HEK293 (cell line): Measurements from ENCODE around the gene ISOC2.

ENCODE experiments used
- GFI1B ChIP-seq: fragments of 450-650 bp; formaldehyde crosslinking; IDR thresholded peaks from 2 replicates; pipeline ENCODE4 v1.5.1; 2016; ENCODE audit warnings: missing biosample characterization, missing genetic modification characterization
- GLIS2 ChIP-seq: fragments of 450-650 bp; formaldehyde crosslinking; IDR thresholded peaks from 2 replicates; pipeline ENCODE4 v1.5.1; 2016; ENCODE audit warnings: missing biosample characterization, missing genetic modification characterization
- KLF10 ChIP-seq: fragments of 450-650 bp; IDR thresholded peaks from 2 replicates; pipeline ENCODE4 v1.5.1; 2018; ENCODE audit warnings: missing biosample characterization, mild to moderate bottlenecking, missing genetic modification characterization
- KLF16 ChIP-seq: fragments of 450-650 bp; formaldehyde crosslinking; IDR thresholded peaks from 2 replicates; pipeline ENCODE4 v1.5.1; 2017; ENCODE audit warnings: missing biosample characterization, missing genetic modification characterization
- KLF7 ChIP-seq: fragments of 450-650 bp; formaldehyde crosslinking; IDR thresholded peaks from 2 replicates; pipeline ENCODE4 v1.5.1; 2016; ENCODE audit warnings: missing biosample characterization, missing genetic modification characterization, borderline replicate concordance
- REPIN1 ChIP-seq: fragments of 450-650 bp; formaldehyde crosslinking; IDR thresholded peaks from 2 replicates; pipeline ENCODE4 v1.5.1; 2017; ENCODE audit warnings: missing biosample characterization, missing genetic modification characterization, low read depth
- REST ChIP-seq: fragments of 450-650 bp; formaldehyde crosslinking; IDR thresholded peaks from 2 replicates; pipeline ENCODE4 v1.5.1; 2016; ENCODE audit warnings: missing biosample characterization, missing genetic modification characterization
- SCRT2 ChIP-seq: fragments of 450-650 bp; formaldehyde crosslinking; IDR thresholded peaks from 2 replicates; pipeline ENCODE4 v1.5.1; 2016; ENCODE audit warnings: missing biosample characterization, missing genetic modification characterization
- ZBTB20 ChIP-seq: fragments of 450-650 bp; formaldehyde crosslinking; IDR thresholded peaks from 2 replicates; pipeline ENCODE4 v1.5.1; 2016; ENCODE audit warnings: missing biosample characterization, missing genetic modification characterization
- ZBTB21 ChIP-seq: fragments of 450-650 bp; formaldehyde crosslinking; IDR thresholded peaks from 2 replicates; pipeline ENCODE4 v1.5.1; 2017; ENCODE audit warnings: missing biosample characterization, missing genetic modification characterization
- ZNF114 ChIP-seq: fragments of 450-650 bp; formaldehyde crosslinking; IDR thresholded peaks from 2 replicates; pipeline ENCODE4 v1.5.0; 2017; ENCODE audit warnings: missing biosample characterization, missing genetic modification characterization
- ZNF133 ChIP-seq: fragments of 450-650 bp; formaldehyde crosslinking; IDR thresholded peaks from 2 replicates; pipeline ENCODE4 v1.5.1; 2016; ENCODE audit warnings: missing biosample characterization, missing genetic modification characterization
- ZNF157 ChIP-seq: fragments of 450-650 bp; formaldehyde crosslinking; IDR thresholded peaks from 2 replicates; pipeline ENCODE4 v1.5.1; 2016; ENCODE audit warnings: missing biosample characterization, missing genetic modification characterization
- ZNF23 ChIP-seq: fragments of 450-650 bp; formaldehyde crosslinking; IDR thresholded peaks from 2 replicates; pipeline ENCODE4 v1.5.1; 2016; ENCODE audit warnings: missing biosample characterization, missing genetic modification characterization, borderline replicate concordance
- ZNF24 ChIP-seq: fragments of 450-650 bp; formaldehyde crosslinking; IDR thresholded peaks from 2 replicates; pipeline ENCODE4 v1.5.1; 2016; ENCODE audit warnings: missing biosample characterization, missing genetic modification characterization
- ZNF248 ChIP-seq: fragments of 450-650 bp; formaldehyde crosslinking; IDR thresholded peaks from 2 replicates; pipeline ENCODE4 v1.5.1; 2017; ENCODE audit warnings: missing biosample characterization, missing genetic modification characterization
- ZNF354C ChIP-seq: fragments of 450-650 bp; formaldehyde crosslinking; IDR thresholded peaks from 2 replicates; pipeline ENCODE4 v1.5.1; 2016; ENCODE audit warnings: missing biosample characterization, missing genetic modification characterization, low read depth, borderline replicate concordance
- ZNF394 ChIP-seq: fragments of 450-650 bp; formaldehyde crosslinking; IDR thresholded peaks from 2 replicates; pipeline ENCODE4 v1.5.1; 2016; ENCODE audit warnings: missing biosample characterization, missing genetic modification characterization, mild to moderate bottlenecking, moderate library complexity, borderline replicate concordance
- ZNF426 ChIP-seq: fragments of 450-650 bp; formaldehyde crosslinking; IDR thresholded peaks from 2 replicates; pipeline ENCODE4 v1.5.1; 2017; ENCODE audit warnings: missing biosample characterization, missing genetic modification characterization, mild to moderate bottlenecking, inconsistent platforms, moderate library complexity
- ZNF433 ChIP-seq: fragments of 450-650 bp; formaldehyde crosslinking; IDR thresholded peaks from 2 replicates; pipeline ENCODE4 v1.5.1; 2016; ENCODE audit warnings: missing biosample characterization, missing genetic modification characterization, low read depth
- ZNF514 ChIP-seq: fragments of 450-650 bp; formaldehyde crosslinking; IDR thresholded peaks from 2 replicates; pipeline ENCODE4 v1.5.1; 2016; ENCODE audit warnings: missing biosample characterization, missing genetic modification characterization
- ZNF629 ChIP-seq: fragments of 450-650 bp; formaldehyde crosslinking; IDR thresholded peaks from 2 replicates; pipeline ENCODE4 v1.5.1; 2017; ENCODE audit warnings: missing biosample characterization, missing genetic modification characterization
- ZNF658 ChIP-seq: fragments of 450-650 bp; formaldehyde crosslinking; IDR thresholded peaks from 2 replicates; pipeline ENCODE4; 2016; ENCODE audit warnings: missing biosample characterization, missing genetic modification characterization
- ZNF660 ChIP-seq: fragments of 450-650 bp; IDR thresholded peaks from 2 replicates; pipeline ENCODE4 v1.5.1; 2018; ENCODE audit warnings: missing biosample characterization, mild to moderate bottlenecking, missing genetic modification characterization
- ZNF670 ChIP-seq: fragments of 450-650 bp; formaldehyde crosslinking; IDR thresholded peaks from 2 replicates; pipeline ENCODE4 v1.5.1; 2016; ENCODE audit warnings: missing biosample characterization, missing genetic modification characterization, low read depth
- ZNF837 ChIP-seq: fragments of 450-650 bp; formaldehyde crosslinking; IDR thresholded peaks from 2 replicates; pipeline ENCODE4 v1.5.1; 2016; ENCODE audit warnings: missing biosample characterization, missing genetic modification characterization
- ZSCAN16 ChIP-seq: fragments of 450-650 bp; formaldehyde crosslinking; IDR thresholded peaks from 2 replicates; pipeline ENCODE4 v1.5.1; 2016; ENCODE audit warnings: missing biosample characterization, missing genetic modification characterization
- ZXDB ChIP-seq: fragments of 450-650 bp; formaldehyde crosslinking; IDR thresholded peaks from 2 replicates; pipeline ENCODE4 v1.5.1; 2016; ENCODE audit warnings: missing biosample characterization, missing genetic modification characterization
- TF ChIP-seq, protein P1 (sequence below): fragments of 450-650 bp; IDR thresholded peaks from 2 replicates; pipeline ENCODE4 v1.5.1; 2018; ENCODE audit warnings: missing biosample characterization, mild to moderate bottlenecking, missing genetic modification characterization
- TF ChIP-seq, protein P2 (sequence below): fragments of 450-650 bp; formaldehyde crosslinking; IDR thresholded peaks from 2 replicates; pipeline ENCODE4 v1.5.1; 2017; ENCODE audit warnings: missing biosample characterization, missing genetic modification characterization
- TF ChIP-seq, protein P3 (sequence below): fragments of 450-650 bp; formaldehyde crosslinking; IDR thresholded peaks from 2 replicates; pipeline ENCODE4 v1.5.1; 2016; ENCODE audit warnings: missing biosample characterization, missing genetic modification characterization

Gene ISOC2

DNA sequence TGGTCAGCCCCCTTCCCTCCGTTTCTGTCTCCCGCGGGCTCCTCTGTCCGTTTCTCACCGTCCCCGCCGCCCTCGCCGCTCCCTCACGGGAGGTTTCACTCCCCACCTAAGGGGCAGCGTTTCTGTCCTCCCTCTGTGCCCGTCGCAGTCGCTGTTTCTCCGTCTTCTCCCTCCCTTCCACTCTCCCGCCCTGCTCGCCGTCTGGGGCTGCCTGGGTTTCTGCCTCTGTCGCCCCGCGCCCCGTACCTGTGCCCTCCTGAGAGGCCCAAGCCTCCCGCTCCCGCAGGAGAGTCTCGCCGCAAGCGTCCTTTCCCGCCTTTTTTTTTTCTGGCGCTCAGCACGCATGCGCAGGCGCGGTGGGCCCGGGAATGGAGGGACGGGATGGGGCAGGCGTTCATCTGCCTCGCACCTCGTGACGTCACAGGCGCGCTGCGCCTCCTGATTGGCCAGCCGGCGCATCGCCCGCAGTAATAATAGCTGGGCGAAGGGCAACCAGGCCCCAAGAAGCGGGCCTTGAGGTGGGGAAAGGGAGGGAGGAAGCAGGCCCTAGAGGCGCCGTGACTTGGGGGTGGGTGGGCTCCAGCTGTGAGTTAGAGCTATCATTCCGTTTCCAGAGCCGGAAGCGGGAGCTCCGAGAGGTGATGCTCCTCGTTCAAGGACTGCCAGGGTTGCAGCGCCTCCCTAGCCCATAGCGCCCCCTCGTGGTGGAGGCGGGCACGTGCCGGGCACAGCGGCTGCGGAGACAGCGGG lies 42.2 kb upstream of the ISOC2 start (continued):
- TF ChIP-seq REST (tag by site-specific recombination) (peak; percentile 23; the same call in 1 of the 2 replicates), KLF10 (no peak), ZNF658 (tag by site-specific recombination) (no peak), ZNF23 (tag by site-specific recombination) (no peak), ZXDB (peak; percentile 92), ZNF394 (tag by site-specific recombination) (no peak; the same call in 1 of the 2 replicates), ZNF157 (no peak), ZBTB21 (tag by site-specific recombination) (peak; percentile 82), ZSCAN16 (tag by site-specific recombination) (no peak), KLF16 (tag by site-specific recombination) (peak; percentile 50), SCRT2 (tag by site-specific recombination) (0 out of 2 replicates have a peak, but pooled peaks have one; percentile 34), ZNF133 (tag by site-specific recombination) (no peak), ZNF426 (tag by site-specific recombination) (no peak), ZNF837 (no peak), ZNF114 (no peak), ZNF354C (no peak), ZNF433 (tag by site-specific recombination) (no peak), ZNF660 (0 out of 2 replicates have a peak, but pooled peaks have one; percentile 27), GLIS2 (tag by site-specific recombination) (no peak), ZNF248 (tag by site-specific recombination) (0 out of 2 replicates have a peak, but pooled peaks have one; percentile 15), ZNF514 (tag by site-specific recombination) (no peak), KLF7 (peak; percentile 19; the same call in 1 of the 2 replicates), ZBTB20 (tag by site-specific recombination) (peak; percentile 77), ZNF24 (no peak), REPIN1 (tag by site-specific recombination) (no peak), GFI1B (tag by site-specific recombination) (no peak), ZNF670 (no peak), ZNF629 (tag by site-specific recombination) (peak; percentile 84)
- TF ChIP-seq, protein P1, sequence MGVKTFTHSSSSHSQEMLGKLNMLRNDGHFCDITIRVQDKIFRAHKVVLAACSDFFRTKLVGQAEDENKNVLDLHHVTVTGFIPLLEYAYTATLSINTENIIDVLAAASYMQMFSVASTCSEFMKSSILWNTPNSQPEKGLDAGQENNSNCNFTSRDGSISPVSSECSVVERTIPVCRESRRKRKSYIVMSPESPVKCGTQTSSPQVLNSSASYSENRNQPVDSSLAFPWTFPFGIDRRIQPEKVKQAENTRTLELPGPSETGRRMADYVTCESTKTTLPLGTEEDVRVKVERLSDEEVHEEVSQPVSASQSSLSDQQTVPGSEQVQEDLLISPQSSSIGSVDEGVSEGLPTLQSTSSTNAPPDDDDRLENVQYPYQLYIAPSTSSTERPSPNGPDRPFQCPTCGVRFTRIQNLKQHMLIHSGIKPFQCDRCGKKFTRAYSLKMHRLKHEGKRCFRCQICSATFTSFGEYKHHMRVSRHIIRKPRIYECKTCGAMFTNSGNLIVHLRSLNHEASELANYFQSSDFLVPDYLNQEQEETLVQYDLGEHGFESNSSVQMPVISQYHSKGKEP (tag by site-specific recombination): 0 out of 2 replicates have a peak, but pooled peaks have one; percentile 55
- TF ChIP-seq, protein P2, sequence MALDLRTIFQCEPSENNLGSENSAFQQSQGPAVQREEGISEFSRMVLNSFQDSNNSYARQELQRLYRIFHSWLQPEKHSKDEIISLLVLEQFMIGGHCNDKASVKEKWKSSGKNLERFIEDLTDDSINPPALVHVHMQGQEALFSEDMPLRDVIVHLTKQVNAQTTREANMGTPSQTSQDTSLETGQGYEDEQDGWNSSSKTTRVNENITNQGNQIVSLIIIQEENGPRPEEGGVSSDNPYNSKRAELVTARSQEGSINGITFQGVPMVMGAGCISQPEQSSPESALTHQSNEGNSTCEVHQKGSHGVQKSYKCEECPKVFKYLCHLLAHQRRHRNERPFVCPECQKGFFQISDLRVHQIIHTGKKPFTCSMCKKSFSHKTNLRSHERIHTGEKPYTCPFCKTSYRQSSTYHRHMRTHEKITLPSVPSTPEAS: no peak
- TF ChIP-seq, protein P3, sequence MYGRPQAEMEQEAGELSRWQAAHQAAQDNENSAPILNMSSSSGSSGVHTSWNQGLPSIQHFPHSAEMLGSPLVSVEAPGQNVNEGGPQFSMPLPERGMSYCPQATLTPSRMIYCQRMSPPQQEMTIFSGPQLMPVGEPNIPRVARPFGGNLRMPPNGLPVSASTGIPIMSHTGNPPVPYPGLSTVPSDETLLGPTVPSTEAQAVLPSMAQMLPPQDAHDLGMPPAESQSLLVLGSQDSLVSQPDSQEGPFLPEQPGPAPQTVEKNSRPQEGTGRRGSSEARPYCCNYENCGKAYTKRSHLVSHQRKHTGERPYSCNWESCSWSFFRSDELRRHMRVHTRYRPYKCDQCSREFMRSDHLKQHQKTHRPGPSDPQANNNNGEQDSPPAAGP: peak; percentile 13; the same call in 1 of the 2 replicates
